NB4 (cell line): ENCODE data around the gene VPS8.

ENCODE experiments used
- MAX ChIP-seq: IDR thresholded peaks from 2 replicates; pipeline ENCODE4 v1.6.1; 2011; ENCODE audit warnings: low read depth, low read length
- MYC ChIP-seq: IDR thresholded peaks from 2 replicates; pipeline ENCODE4 v1.6.1; 2011; ENCODE audit warnings: low read depth, low read length
- POLR2A ChIP-seq: IDR thresholded peaks from 2 replicates; pipeline ENCODE4 v1.6.1; 2011; ENCODE audit warnings: mild to moderate bottlenecking; ENCODE audit not compliant: insufficient read length; ENCODE audit errors: extremely low read depth
- TF ChIP-seq, protein P1 (sequence below): IDR thresholded peaks from one replicate; pipeline ENCODE4 v1.5.1; 2012; ENCODE audit warnings: low read depth, low read length

GRCh38 chr3:184822081-184822480 is 10.1 kb downstream of the VPS8 start:
- TF ChIP-seq, protein P1, sequence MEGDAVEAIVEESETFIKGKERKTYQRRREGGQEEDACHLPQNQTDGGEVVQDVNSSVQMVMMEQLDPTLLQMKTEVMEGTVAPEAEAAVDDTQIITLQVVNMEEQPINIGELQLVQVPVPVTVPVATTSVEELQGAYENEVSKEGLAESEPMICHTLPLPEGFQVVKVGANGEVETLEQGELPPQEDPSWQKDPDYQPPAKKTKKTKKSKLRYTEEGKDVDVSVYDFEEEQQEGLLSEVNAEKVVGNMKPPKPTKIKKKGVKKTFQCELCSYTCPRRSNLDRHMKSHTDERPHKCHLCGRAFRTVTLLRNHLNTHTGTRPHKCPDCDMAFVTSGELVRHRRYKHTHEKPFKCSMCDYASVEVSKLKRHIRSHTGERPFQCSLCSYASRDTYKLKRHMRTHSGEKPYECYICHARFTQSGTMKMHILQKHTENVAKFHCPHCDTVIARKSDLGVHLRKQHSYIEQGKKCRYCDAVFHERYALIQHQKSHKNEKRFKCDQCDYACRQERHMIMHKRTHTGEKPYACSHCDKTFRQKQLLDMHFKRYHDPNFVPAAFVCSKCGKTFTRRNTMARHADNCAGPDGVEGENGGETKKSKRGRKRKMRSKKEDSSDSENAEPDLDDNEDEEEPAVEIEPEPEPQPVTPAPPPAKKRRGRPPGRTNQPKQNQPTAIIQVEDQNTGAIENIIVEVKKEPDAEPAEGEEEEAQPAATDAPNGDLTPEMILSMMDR: no peak
- TF ChIP-seq MAX: no peak
- TF ChIP-seq MYC: no peak
- no peak for TF ChIP-seq POLR2A
